GM12878 (cell line): ENCODE measurements around the gene GLOD5. TPM values are rescaled to one million over a fixed set of nuclear protein-coding genes. Genes with fewer than 3 reads are reported as not detected.

ENCODE experiments used
- ATAC-seq: fragments of 200-7000 bp; cut with Tn5 transposase; 3 replicates; pipeline ENCODE4 v1.9.1; 2020; ENCODE audit warnings: mild to moderate bottlenecking, moderate library complexity
- BruUV-seq: library from RNA; stranded (reverse); fragments of 400-500 nt; replicated peaks from 2 replicates; lab custom pipeline; 2021; lab: Mats Ljungman, UMichigan
- CTCF ChIA-PET: fragments of 300-600 bp; sonication (Branson Sonifier 250); formaldehyde crosslinking; extraction: SDS; loops from one replicate; lab custom pipeline; 2021; ENCODE audit warnings: inconsistent platforms; lab: Yijun Ruan, JAX
- POLR2A ChIA-PET: fragments of 350-600 bp; formaldehyde crosslinking; extraction: SDS; loops from one replicate; lab custom pipeline; 2021; ENCODE audit warnings: inconsistent platforms; lab: Charles Lee
- RAD21 ChIA-PET: fragments of 300-600 bp; sonication (Branson Sonifier 250); formaldehyde crosslinking; loops from one replicate; lab custom pipeline; 2023; ENCODE audit warnings: antibody characterized with exemption; ENCODE audit not compliant: unreplicated experiment; lab: Charles Lee
- SMC1A ChIA-PET: fragments of 300-600 bp; sonication (Branson Sonifier 250); formaldehyde crosslinking; loops from one replicate; lab custom pipeline; 2023; ENCODE audit not compliant: unreplicated experiment, uncharacterized antibody; lab: Charles Lee
- DNase-seq: peaks from one replicate; pipeline ENCODE4 v3.0.0-alpha.2; 2011; ENCODE audit warnings: low read depth, low spot score
- FAIRE-seq: peaks from 3 replicates; lab custom pipeline; 2011; peaks lifted over from hg19 to GRCh38; lab: Jason Lieb, UNC
- H2AFZ ChIP-seq: 2 replicates; pipeline ENCODE4 v1.6.0; 2011; ENCODE audit warnings: low read depth, low read length, control low read depth; ENCODE audit not compliant: control insufficient read depth
- H3K27ac ChIP-seq: 2 replicates; pipeline ENCODE4 v1.5.1; 2011; ENCODE audit warnings: control low read depth; ENCODE audit not compliant: control insufficient read depth, insufficient read depth
- H3K27me3 ChIP-seq, 2 experiments: replicated peaks in 1 of 2; 2 replicates each; pipeline versions ENCODE4 v1.6.0 to v1.6.1; 2011; ENCODE audit warnings: low read length in 1 of 2; ENCODE audit not compliant: control insufficient read depth in 2 of 2, insufficient read depth in 2 of 2
- H3K36me3 ChIP-seq, 2 experiments: 2 replicates each; pipeline ENCODE4 v1.5.1; 2011; ENCODE audit warnings: low read length in 1 of 2; ENCODE audit not compliant: control insufficient read depth in 2 of 2, insufficient read depth in 2 of 2
- H3K4me1 ChIP-seq: 2 replicates; pipeline ENCODE4 v1.6.1; 2011; ENCODE audit warnings: mild to moderate bottlenecking, low read length, moderate library complexity, mixed read lengths; ENCODE audit not compliant: control insufficient read depth, insufficient read depth
- H3K4me2 ChIP-seq: 2 replicates; pipeline ENCODE4 v1.6.0; 2011; ENCODE audit warnings: control low read depth; ENCODE audit not compliant: control insufficient read depth, insufficient read depth
- H3K4me3 ChIP-seq: fragments of 200-600 bp; sonication (generic); 2 replicates; pipeline ENCODE4 v1.5.1; 2016
- H3K79me2 ChIP-seq: 2 replicates; pipeline ENCODE4 v1.6.0; 2011; ENCODE audit warnings: low read length; ENCODE audit not compliant: control insufficient read depth, insufficient read depth
- H3K9ac ChIP-seq: 2 replicates; pipeline ENCODE4 v1.8.0; 2011; ENCODE audit warnings: low read length, control low read depth, mixed read lengths; ENCODE audit not compliant: control insufficient read depth, insufficient read depth
- H3K9me3 ChIP-seq: replicated peaks from 3 replicates; pipeline ENCODE4 v1.5.1; 2011; ENCODE audit warnings: mild to moderate bottlenecking, low read length; ENCODE audit not compliant: control insufficient read depth, insufficient read depth
- H4K20me1 ChIP-seq: 2 replicates; pipeline ENCODE4 v1.6.0; 2011; ENCODE audit not compliant: control insufficient read depth, insufficient read depth
- CBFB ChIP-seq: IDR thresholded peaks from 2 replicates; pipeline ENCODE4 v1.6.1; 2016; ENCODE audit warnings: antibody characterized with exemption, low read depth
- E2F8 ChIP-seq: fragments of 450-650 bp; IDR thresholded peaks from 2 replicates; pipeline ENCODE4 v1.6.1; 2018; ENCODE audit warnings: mild to moderate bottlenecking, low read depth, moderate library complexity; ENCODE audit not compliant: partially characterized antibody
- IRF3 ChIP-seq: fragments of 450-650 bp; IDR thresholded peaks from 2 replicates; pipeline ENCODE4 v1.6.1; 2014; ENCODE audit warnings: mild to moderate bottlenecking
- KAT2A ChIP-seq: conservative IDR thresholded peaks from 2 replicates; pipeline ENCODE4 v1.6.1; 2011; ENCODE audit warnings: low read depth, low read length; ENCODE audit not compliant: control insufficient read depth
- NFXL1 ChIP-seq: fragments of 450-650 bp; IDR thresholded peaks from 2 replicates; pipeline ENCODE4 v1.6.1; 2017; ENCODE audit warnings: antibody characterized with exemption, mild to moderate bottlenecking, borderline replicate concordance
- PRDM15 ChIP-seq: fragments of 450-650 bp; formaldehyde crosslinking; IDR thresholded peaks from 2 replicates; pipeline ENCODE4 v1.4.0; 2020; ENCODE audit warnings: mild to moderate bottlenecking, moderate library complexity
- YBX1 ChIP-seq: fragments of 450-650 bp; IDR thresholded peaks from 2 replicates; pipeline ENCODE4 v1.6.1; 2016; ENCODE audit warnings: antibody characterized with exemption
- ZNF274 ChIP-seq: IDR thresholded peaks from one replicate; pipeline ENCODE4 v1.8.0; 2011; ENCODE audit not compliant: insufficient read length, insufficient read depth
- WGBS: methylation state at CpG from one replicate; pipeline ENCODE4 v1.1.6; 2016; ENCODE audit warnings: low lambda C conversion rate; ENCODE audit not compliant: insufficient replicate concordance, insufficient coverage; ENCODE audit errors: missing lambda C conversion rate; 5-methylcytosine and 5-hydroxymethylcytosine counted together
- in situ Hi-C: fragments of 300-500 bp; cut with MboI; formaldehyde crosslinking; loops from 9 replicates; pipeline ENCODE4 v1.14.3; 2018; ENCODE audit warnings: mixed read lengths
- intact Hi-C: fragments of 100-400 bp; cut with micrococcal nuclease; formaldehyde crosslinking; loops from one replicate; pipeline ENCODE4 v1.14.2; 2022; ENCODE audit not compliant: unreplicated experiment
- polyA plus RNA-seq, 11 experiments: library from polyadenylated mRNA; depleted of rRNA in 4 of 11; unstranded in 6 of 11; stranded (reverse) in 5 of 11; fragments of >200 nt; fragmentation: Nextera tagmentation in 4 of 11; fragmentation: Illumina TruSeq in 1 of 11; extraction: Ambion mirVana in 4 of 11; extraction: Trizol in 1 of 11; gene quantifications; 1 replicate in 1 of 11; 2 replicates in 10 of 11; pipeline versions ENCODE4 v1.2.1 to v1.2.3, GENCODE V29; 2011 to 2016; ENCODE audit warnings: inconsistent platforms in 2 of 11, missing spikeins in 2 of 11, low read depth in 1 of 11
- total RNA-seq, 4 experiments: library from RNA; depleted of rRNA in 3 of 4; stranded (reverse); fragments of >200 nt in 3 of 4; fragmentation: Illumina TruSeq in 1 of 4; extraction: Trizol in 1 of 4; gene quantifications; 2 replicates each; pipeline versions ENCODE4 v1.2.1 to v1.2.3, GENCODE V29; 2013 to 2021

Gene GLOD5
- total and polyA plus RNA-seq, 10 of the 15 experiments (the other 5 are each of a cell fraction or from before 2014, with no cell fraction given), result not detected

- H3K27ac ChIP-seq, result no peak overlapping the region
- ChIA-PET SMC1A (interaction anchor here (1.2 kb wide), 1 partner anchor 13 kb away, joined by 3 read pairs; no protein-coding TSS in a partner anchor), CTCF (no interaction called here), POLR2A (no interaction called here), RAD21 (no interaction called here)
- no peak for DNase-seq
- WGBS, result 3% methylated on average over 2 of the region's 2 CpGs
- no peak for ATAC-seq
- H3K9ac ChIP-seq, result no peak overlapping the region
- H4K20me1 ChIP-seq, result no peaks in the 10 kb centered on the region
- no peaks in the 10 kb centered on the region for H3K79me2 ChIP-seq
- H3K4me3 ChIP-seq, result no peak overlapping the region
- in situ Hi-C loops, result no loop called here
- intact Hi-C loops, result no loop called here
- no peak overlapping the region for H3K4me2 ChIP-seq
- no peak for FAIRE-seq
- no peaks in the 10 kb centered on the region for H3K36me3 ChIP-seq
- no peak overlapping the region for H2AFZ ChIP-seq
- H3K27me3 ChIP-seq, result no peaks in the 10 kb centered on the region
- TF ChIP-seq ZNF274 (no peak), E2F8 (no peak), KAT2A (no peak), NFXL1 (no peak), CBFB (no peak), PRDM15 (CRISPR knock-in tag) (no peak), IRF3 (no peak), YBX1 (no peak)
- BruUV-seq, result no TSS peak
- no peaks in the 10 kb centered on the region; the same call in 2 of the 3 replicates for H3K9me3 ChIP-seq
- no peaks in the 10 kb centered on the region for H3K4me1 ChIP-seq
Observed at GRCh38 chrX:48719958-48720357, 41.6 kb upstream of the GLOD5 start.
